Measurements from ENCODE around the gene VDR. TPM values are rescaled to one million over a fixed set of nuclear protein-coding genes. Genes with fewer than 3 reads are reported as not detected.

VDR gene
- total RNA-seq, 1 donor from 2014 or later, result 0.54 TPM

DNA sequence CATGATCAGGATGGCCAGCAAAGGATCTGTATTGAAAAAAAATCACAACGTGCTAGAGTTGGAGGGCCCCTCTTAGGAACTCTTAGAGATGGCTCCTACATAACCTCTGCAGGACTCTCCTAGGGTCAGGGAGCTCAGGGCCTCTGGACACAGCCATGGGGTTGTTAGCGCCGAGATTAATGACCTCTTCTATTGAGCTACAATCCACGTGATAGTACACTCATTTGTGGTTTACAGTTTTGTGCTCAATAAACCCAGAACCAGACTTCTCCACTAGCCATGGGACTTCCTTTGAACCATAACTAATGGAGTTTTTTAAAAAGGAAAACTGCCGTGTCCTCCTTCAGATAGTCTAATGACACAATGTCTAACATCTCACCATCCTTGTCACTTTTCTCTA, 55.5 kb downstream of the VDR start:
- Mint-ChIP-seq H3K27ac (no peak overlapping the region), H3K36me3 (no peaks in the 10 kb centered on the region), H3K9me3 (no peaks in the 10 kb centered on the region), H3K27me3 (ENCODE audit: low read depth) (peaks cover 2% of the 10 kb centered on the region), H3K4me3 (no peak overlapping the region), H3K4me1 (peaks cover 25% of the 10 kb centered on the region)
- TF ChIP-seq, protein P1, sequence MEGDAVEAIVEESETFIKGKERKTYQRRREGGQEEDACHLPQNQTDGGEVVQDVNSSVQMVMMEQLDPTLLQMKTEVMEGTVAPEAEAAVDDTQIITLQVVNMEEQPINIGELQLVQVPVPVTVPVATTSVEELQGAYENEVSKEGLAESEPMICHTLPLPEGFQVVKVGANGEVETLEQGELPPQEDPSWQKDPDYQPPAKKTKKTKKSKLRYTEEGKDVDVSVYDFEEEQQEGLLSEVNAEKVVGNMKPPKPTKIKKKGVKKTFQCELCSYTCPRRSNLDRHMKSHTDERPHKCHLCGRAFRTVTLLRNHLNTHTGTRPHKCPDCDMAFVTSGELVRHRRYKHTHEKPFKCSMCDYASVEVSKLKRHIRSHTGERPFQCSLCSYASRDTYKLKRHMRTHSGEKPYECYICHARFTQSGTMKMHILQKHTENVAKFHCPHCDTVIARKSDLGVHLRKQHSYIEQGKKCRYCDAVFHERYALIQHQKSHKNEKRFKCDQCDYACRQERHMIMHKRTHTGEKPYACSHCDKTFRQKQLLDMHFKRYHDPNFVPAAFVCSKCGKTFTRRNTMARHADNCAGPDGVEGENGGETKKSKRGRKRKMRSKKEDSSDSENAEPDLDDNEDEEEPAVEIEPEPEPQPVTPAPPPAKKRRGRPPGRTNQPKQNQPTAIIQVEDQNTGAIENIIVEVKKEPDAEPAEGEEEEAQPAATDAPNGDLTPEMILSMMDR (IDR thresholded peaks at IDR 0.05; ENCODE audit: unreplicated experiment), result no peak
- no peak for DNase-seq (ENCODE audit: low spot score in 2 of 2, unreplicated experiment in 2 of 2)

DNA sequence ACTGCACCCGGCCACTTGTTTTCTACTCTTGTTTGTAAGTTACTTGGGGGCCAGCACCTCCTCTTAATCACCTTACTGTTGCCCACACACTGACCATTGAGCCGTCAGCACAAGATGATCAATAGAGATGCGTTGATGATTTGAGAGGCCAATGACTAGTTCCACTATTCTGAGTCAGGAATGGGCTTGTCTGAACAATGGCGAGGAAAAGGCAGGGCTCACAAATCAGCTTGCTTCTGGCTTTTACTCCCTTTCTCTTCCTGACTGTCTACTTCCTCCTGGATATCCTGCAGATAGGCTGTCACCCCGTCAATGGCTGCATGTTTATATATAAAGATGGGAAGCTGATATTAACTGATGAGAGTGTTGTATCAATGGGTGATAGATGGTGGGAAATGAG, 55.9 kb downstream of the VDR start:
- no peak overlapping the region for H3K27ac Mint-ChIP-seq
- peaks cover 25% of the 10 kb centered on the region for H3K4me1 Mint-ChIP-seq
- no peaks in the 10 kb centered on the region for H3K36me3 Mint-ChIP-seq
- TF ChIP-seq, protein P1 (IDR thresholded peaks at IDR 0.05; ENCODE audit: unreplicated experiment), result no peak
- peaks cover 2% of the 10 kb centered on the region for H3K27me3 Mint-ChIP-seq (ENCODE audit: low read depth)
- H3K9me3 Mint-ChIP-seq, result no peaks in the 10 kb centered on the region
- DNase-seq (ENCODE audit: low spot score in 2 of 2, unreplicated experiment in 2 of 2), result no peak
- no peak overlapping the region for H3K4me3 Mint-ChIP-seq

DNA sequence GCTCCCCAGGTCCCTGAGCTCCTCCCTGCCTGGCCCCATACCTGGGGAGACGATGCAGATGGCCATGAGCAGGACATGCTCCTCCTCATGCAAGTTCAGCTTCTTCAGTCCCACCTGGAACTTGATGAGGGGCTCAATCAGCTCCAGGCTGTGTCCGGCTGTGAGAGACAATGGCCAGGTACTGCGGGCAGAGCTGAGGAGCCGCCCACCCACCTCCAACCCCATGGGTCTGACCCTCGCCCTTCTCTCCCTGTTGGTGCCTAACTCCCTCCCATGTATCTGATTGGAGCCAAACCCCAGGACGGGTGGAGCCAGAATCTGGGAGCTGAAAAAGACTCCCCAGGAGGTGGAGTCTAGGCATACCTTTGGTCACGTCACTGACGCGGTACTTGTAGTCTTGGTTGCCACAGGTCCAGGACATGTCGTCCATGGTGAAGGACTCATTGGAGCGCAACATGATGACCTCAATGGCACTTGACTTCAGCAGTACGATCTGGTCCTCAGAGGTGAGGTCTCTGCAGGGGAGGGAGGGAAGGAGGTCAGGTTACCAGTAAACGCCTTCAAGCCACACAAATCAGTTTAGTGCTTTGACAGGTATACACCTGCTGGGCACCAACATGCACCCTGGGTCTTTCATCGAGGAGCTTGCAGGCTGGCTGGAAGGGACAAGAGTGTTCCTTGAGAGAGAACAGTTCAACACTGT, 58.3 kb downstream of the VDR start:
- H3K9me3 Mint-ChIP-seq, result no peaks in the 10 kb centered on the region
- no peak overlapping the region for H3K4me3 Mint-ChIP-seq
- H3K27ac Mint-ChIP-seq, result no peak overlapping the region
- H3K36me3 Mint-ChIP-seq, result no peaks in the 10 kb centered on the region
- DNase-seq (ENCODE audit: low spot score in 2 of 2, unreplicated experiment in 2 of 2), result no peak
- H3K27me3 Mint-ChIP-seq (ENCODE audit: low read depth), result peaks cover 2% of the 10 kb centered on the region
- H3K4me1 Mint-ChIP-seq, result peaks cover 21% of the 10 kb centered on the region
- TF ChIP-seq, protein P1 (IDR thresholded peaks at IDR 0.05; ENCODE audit: unreplicated experiment), result no peak

DNA sequence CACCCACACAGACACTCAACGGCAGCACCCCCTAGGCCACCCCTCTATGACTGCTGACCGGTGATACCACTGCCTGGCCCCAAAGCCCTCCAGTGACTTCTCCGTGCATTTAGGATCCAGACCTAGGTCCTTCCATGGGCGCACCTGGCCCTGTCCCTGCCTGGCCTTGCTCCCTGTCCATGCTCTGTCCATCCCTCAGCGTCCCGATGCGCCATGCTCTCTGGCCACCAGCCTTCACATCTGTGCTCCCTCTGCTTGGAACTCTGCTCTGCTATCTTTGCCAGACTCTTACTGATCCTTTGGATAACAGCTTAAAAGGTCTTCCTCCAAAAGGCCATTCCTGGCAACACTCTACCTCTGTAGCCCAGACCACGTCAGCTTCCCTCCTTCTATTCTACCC, 59.7 kb downstream of the VDR start:
- Mint-ChIP-seq H3K27me3 (ENCODE audit: low read depth) (peaks cover 2% of the 10 kb centered on the region), H3K4me1 (peaks cover 9% of the 10 kb centered on the region), H3K36me3 (no peaks in the 10 kb centered on the region), H3K27ac (no peak overlapping the region), H3K9me3 (no peaks in the 10 kb centered on the region), H3K4me3 (no peak overlapping the region)
- no peak for DNase-seq (ENCODE audit: low spot score in 2 of 2, unreplicated experiment in 2 of 2)
- TF ChIP-seq, protein P1 (IDR thresholded peaks at IDR 0.05; ENCODE audit: unreplicated experiment), result no peak

DNA sequence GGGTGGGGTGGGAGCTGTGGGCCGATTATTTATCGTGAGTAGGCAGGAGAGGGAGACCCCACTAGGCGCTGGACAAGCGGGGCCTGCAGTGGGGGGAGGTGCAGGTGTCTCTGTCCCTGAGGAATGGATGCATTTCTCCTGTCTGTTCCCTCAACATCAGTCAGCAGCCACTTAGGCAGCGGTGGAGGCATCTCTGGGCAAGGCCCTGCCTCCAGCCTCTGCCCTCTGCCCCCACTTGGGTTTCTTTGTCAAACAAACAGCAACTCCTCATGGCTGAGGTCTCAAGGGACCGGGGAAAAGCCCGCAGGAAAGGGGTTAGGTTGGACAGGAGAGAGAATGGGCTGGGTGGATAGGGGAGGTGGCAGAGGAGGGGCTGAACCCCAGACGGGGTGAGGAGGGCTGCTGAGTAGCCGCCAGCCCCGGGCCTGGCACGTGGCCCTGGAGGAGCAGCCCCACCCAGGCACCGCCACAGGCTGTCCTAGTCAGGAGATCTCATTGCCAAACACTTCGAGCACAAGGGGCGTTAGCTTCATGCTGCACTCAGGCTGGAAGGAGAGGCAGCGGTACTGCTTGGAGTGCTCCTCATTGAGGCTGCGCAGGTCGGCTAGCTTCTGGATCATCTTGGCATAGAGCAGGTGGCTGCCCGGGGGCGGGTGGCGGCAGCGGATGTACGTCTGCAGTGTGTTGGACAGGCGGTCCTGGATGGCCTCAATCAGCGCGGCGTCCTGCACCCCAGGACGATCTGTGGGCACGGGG, 60.4 kb downstream of the VDR start:
- Mint-ChIP-seq H3K4me3 (no peak overlapping the region), H3K27me3 (ENCODE audit: low read depth) (peaks cover 2% of the 10 kb centered on the region), H3K36me3 (no peaks in the 10 kb centered on the region), H3K9me3 (no peaks in the 10 kb centered on the region), H3K4me1 (peaks cover 8% of the 10 kb centered on the region), H3K27ac (no peak overlapping the region)
- no peak for DNase-seq (ENCODE audit: low spot score in 2 of 2, unreplicated experiment in 2 of 2)
- TF ChIP-seq, protein P1 (IDR thresholded peaks at IDR 0.05; ENCODE audit: unreplicated experiment), result no peak
